ENCODE data around the gene TTC3.

DNA sequence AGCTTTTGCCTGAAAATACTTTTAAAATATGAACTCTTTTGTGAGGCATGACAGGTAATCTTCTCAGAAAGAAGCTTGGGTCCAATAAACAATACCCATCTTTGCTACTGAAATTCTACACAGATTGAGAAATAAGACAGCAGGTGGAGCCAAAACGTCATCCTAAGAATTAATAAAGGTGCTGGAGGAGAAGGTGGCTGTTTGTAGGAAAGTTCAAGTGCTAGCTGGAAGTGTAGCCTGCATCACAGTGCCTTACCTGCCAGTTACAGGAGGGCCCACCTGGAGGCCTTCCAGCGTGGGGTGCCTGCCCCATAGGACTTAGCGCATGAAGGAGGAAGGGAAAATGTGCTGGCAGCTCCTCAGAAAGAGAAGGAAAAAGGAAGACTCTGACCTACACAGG is 93.7 kb downstream of the TTC3 start:
- TF ChIP-seq, protein P1, sequence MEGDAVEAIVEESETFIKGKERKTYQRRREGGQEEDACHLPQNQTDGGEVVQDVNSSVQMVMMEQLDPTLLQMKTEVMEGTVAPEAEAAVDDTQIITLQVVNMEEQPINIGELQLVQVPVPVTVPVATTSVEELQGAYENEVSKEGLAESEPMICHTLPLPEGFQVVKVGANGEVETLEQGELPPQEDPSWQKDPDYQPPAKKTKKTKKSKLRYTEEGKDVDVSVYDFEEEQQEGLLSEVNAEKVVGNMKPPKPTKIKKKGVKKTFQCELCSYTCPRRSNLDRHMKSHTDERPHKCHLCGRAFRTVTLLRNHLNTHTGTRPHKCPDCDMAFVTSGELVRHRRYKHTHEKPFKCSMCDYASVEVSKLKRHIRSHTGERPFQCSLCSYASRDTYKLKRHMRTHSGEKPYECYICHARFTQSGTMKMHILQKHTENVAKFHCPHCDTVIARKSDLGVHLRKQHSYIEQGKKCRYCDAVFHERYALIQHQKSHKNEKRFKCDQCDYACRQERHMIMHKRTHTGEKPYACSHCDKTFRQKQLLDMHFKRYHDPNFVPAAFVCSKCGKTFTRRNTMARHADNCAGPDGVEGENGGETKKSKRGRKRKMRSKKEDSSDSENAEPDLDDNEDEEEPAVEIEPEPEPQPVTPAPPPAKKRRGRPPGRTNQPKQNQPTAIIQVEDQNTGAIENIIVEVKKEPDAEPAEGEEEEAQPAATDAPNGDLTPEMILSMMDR (conservative IDR thresholded peaks at IDR 0.05): peak; percentile 33; the same call in 1 of the 2 replicates
- no peak for TF ChIP-seq EZH2 (IDR thresholded peaks at IDR 0.05; ENCODE audit: low read depth)

Data from PC-9 (cell line).